HL-60 (cell line): ENCODE measurements around the gene AFAP1L2.

Experiments
- DNase-seq, 2 experiments: peaks; one replicate each; pipeline ENCODE4 v3.0.0-alpha.2; 2010 to 2020; ENCODE audit warnings: low read depth in 1 of 2, low spot score in 1 of 2
- H3K27ac ChIP-seq: fragments of 250-450 bp; sonication (Bioruptor Pico); replicated peaks from 2 replicates; pipeline ENCODE4 v1.5.1; 2020; ENCODE audit warnings: mild to moderate bottlenecking, moderate library complexity
- H3K27me3 ChIP-seq: fragments of 250-450 bp; sonication (Bioruptor Pico); 2 replicates; pipeline ENCODE4 v1.5.1; 2021; ENCODE audit warnings: mild to moderate bottlenecking, moderate library complexity; ENCODE audit not compliant: insufficient read depth, poor library complexity, severe bottlenecking
- H3K4me3 ChIP-seq: replicated peaks from 2 replicates; pipeline ENCODE4 v1.5.1; 2011; ENCODE audit warnings: mild to moderate bottlenecking, control low read depth, low read length; ENCODE audit not compliant: insufficient read depth
- CTCF ChIP-seq: IDR thresholded peaks from one replicate; pipeline ENCODE4 v1.5.1; 2011; ENCODE audit warnings: low read length, control low read depth, inconsistent platforms; ENCODE audit not compliant: insufficient read depth
- GABPA ChIP-seq: IDR thresholded peaks from 2 replicates; pipeline ENCODE4 v1.6.1; 2012; ENCODE audit warnings: low read depth
- POLR2AphosphoS5 ChIP-seq: IDR thresholded peaks from 2 replicates; pipeline ENCODE4 v1.6.1; 2012; ENCODE audit warnings: low read depth
- REST ChIP-seq: IDR thresholded peaks from 2 replicates; pipeline ENCODE4 v1.6.1; 2012; ENCODE audit warnings: low read depth; ENCODE audit not compliant: insufficient replicate concordance
- SPI1 ChIP-seq: IDR thresholded peaks from 2 replicates; pipeline ENCODE4 v1.6.1; 2012; ENCODE audit warnings: low read depth, mild to moderate bottlenecking, borderline replicate concordance

Gene AFAP1L2

GRCh38 chr10:114342976-114343375 lies 61.3 kb downstream of the AFAP1L2 start:
- no peak for DNase-seq
- H3K27me3 ChIP-seq, result no peaks in the 10 kb centered on the region
- TF ChIP-seq GABPA, result no peak

DNA sequence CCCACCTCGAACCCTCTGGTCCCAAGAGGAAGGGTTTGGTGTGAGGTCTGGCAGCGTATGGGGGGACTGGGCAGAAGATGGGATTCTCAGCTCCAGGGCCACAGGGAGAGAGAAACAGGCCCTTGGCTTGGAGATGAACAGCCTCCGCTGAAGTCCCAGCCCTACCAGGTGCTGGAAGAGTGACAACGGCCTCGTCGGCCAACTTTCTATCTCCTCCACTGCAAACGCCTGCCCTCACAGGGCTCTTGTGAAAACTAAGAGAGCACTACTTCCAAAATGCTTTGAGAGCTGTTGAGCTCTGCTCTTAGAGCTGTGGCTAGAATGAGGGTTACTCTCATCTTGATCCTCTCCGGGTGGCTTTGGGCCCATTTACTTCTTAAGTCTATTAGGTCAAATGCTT lies 63.5 kb downstream of the AFAP1L2 start:
- H3K27me3 ChIP-seq, result no peaks in the 10 kb centered on the region
- TF ChIP-seq POLR2AphosphoS5, result no peak
- no peak for DNase-seq
- no peak overlapping the region for H3K4me3 ChIP-seq
- no peak overlapping the region for H3K27ac ChIP-seq

More at GRCh38 chr10:114342976-114343375, 61.3 kb downstream of the AFAP1L2 start:
- Histone ChIP-seq H3K4me3 (no peak overlapping the region), H3K27ac (no peak overlapping the region)

GRCh38 chr10:114337510-114338462 lies 66.5 kb downstream of the AFAP1L2 start:
- DNase-seq, result no peak
- H3K27ac ChIP-seq, result no peak overlapping the region
- TF ChIP-seq POLR2AphosphoS5, result no peak
- TF ChIP-seq REST, result no peak
- TF ChIP-seq SPI1, result no peak
- TF ChIP-seq CTCF, result no peak
- no peak for TF ChIP-seq GABPA
- H3K27me3 ChIP-seq, result no peaks in the 10 kb centered on the region
- no peak overlapping the region for H3K4me3 ChIP-seq

- Histone ChIP-seq H3K27ac (no peak overlapping the region), H3K27me3 (no peaks in the 10 kb centered on the region), H3K4me3 (no peak overlapping the region)
- TF ChIP-seq REST, result no peak
- no peak for TF ChIP-seq CTCF
- TF ChIP-seq SPI1, result no peak
- no peak for TF ChIP-seq GABPA
- TF ChIP-seq POLR2AphosphoS5, result no peak
- DNase-seq, result no peak
These were observed 67.3 kb downstream of the AFAP1L2 start for GRCh38 chr10:114336823-114337509.
